Stimulated activated CD8-positive, alpha-beta memory T cell treated with anti-CD3 and anti-CD28 coated beads, Interleukin-7, amount 100 ng/mL, for 1 hour (primary cell): ENCODE data around the gene NLRC5.
"Not testable (repeated sequence)": the region's sequence is repeated elsewhere in the genome, so short reads cannot be mapped to it uniquely, and the experiment has no call there.

Source experiments
- DNase-seq, 2 donors: peaks; one replicate each; pipeline ENCODE4 v3.0.0-alpha.2; 2020; ENCODE audit warnings: low read depth in 2 of 2

Gene NLRC5

GRCh38 chr16:56980792-56981724 lies 8.3 kb upstream of the NLRC5 start:
- no peak for DNase-seq

GRCh38 chr16:56981729-56982271 lies 7.6 kb upstream of the NLRC5 start:
- DNase-seq: no peak

GRCh38 chr16:56982695-56983094 lies 6.7 kb upstream of the NLRC5 start:
- DNase-seq: no peak

- DNase-seq: no peak
Observed at GRCh38 chr16:56983211-56983751, 6.1 kb upstream of the NLRC5 start.

GRCh38 chr16:56984639-56985038 lies 4.7 kb upstream of the NLRC5 start:
- DNase-seq: no peak

GRCh38 chr16:56985288-56985961 lies 3.9 kb upstream of the NLRC5 start:
- no peak for DNase-seq

GRCh38 chr16:56985962-56986360 lies 3.4 kb upstream of the NLRC5 start:
- DNase-seq: no peak

- DNase-seq: no peak
Observed at GRCh38 chr16:56986361-56986760, 3.0 kb upstream of the NLRC5 start.

GRCh38 chr16:56986908-56987307 lies 2.4 kb upstream of the NLRC5 start:
- not testable (repeated sequence) for DNase-seq

- no peak for DNase-seq
Observed at GRCh38 chr16:56987692-56988091, 1.7 kb upstream of the NLRC5 start.

- DNase-seq: no peak
Observed at GRCh38 chr16:56988161-56988947, 1.0 kb upstream of the NLRC5 start.

GRCh38 chr16:56989988-56990387 lies 631 bp downstream of the NLRC5 start:
- DNase-seq: no peak

- no peak for DNase-seq
Observed at GRCh38 chr16:56990407-56991286, 1.3 kb downstream of the NLRC5 start.

GRCh38 chr16:56992431-56992830 lies 3.1 kb downstream of the NLRC5 start:
- not testable (repeated sequence) for DNase-seq

GRCh38 chr16:56993204-56993603 lies 3.8 kb downstream of the NLRC5 start:
- no peak for DNase-seq

GRCh38 chr16:56994311-56994710 lies 5.0 kb downstream of the NLRC5 start:
- DNase-seq: no peak

- DNase-seq: no peak
Observed at GRCh38 chr16:56995136-56995805, 5.9 kb downstream of the NLRC5 start.

- DNase-seq: no peak
Observed at GRCh38 chr16:56997264-56997663, 7.9 kb downstream of the NLRC5 start.

- no peak for DNase-seq
Observed at GRCh38 chr16:56997931-56998330, 8.6 kb downstream of the NLRC5 start.

- DNase-seq: no peak
Observed at GRCh38 chr16:56998352-56998751, 9.0 kb downstream of the NLRC5 start.
